Endothelial cell of umbilical vein (primary cell): ENCODE data around the gene JAG2. TPM values are rescaled to one million over a fixed set of nuclear protein-coding genes. Genes with fewer than 3 reads are reported as not detected.

Source experiments
- BruUV-seq: library from RNA; stranded (reverse); fragments of 400-500 nt; replicated peaks from 2 replicates; lab custom pipeline; 2021; lab: Mats Ljungman, UMichigan
- CTCF ChIA-PET: fragments of 300-600, 350-600 bp; sonication (Branson Sonifier 250); formaldehyde crosslinking; loops from one replicate; lab custom pipeline; 2021; ENCODE audit warnings: antibody characterized with exemption, inconsistent platforms; lab: Charles Lee
- POLR2A ChIA-PET: fragments of 300-600, 350-600 bp; sonication (Branson Sonifier 250); formaldehyde crosslinking; loops from one replicate; lab custom pipeline; 2021; ENCODE audit warnings: antibody characterized with exemption, inconsistent platforms; lab: Charles Lee
- DNase-seq: peaks from one replicate; pipeline ENCODE4 v3.0.0-alpha.2; 2011; ENCODE audit warnings: low read depth, low spot score
- FAIRE-seq: peaks from 2 replicates; lab custom pipeline; 2011; peaks lifted over from hg19 to GRCh38; lab: Jason Lieb, UNC
- H2AFZ ChIP-seq: 2 replicates; pipeline ENCODE4 v1.6.0; 2012; ENCODE audit warnings: low read depth, low read length, control low read depth, inconsistent platforms
- H3K27ac ChIP-seq: 2 replicates; pipeline ENCODE4 v1.5.1; 2011; ENCODE audit warnings: low read depth, mild to moderate bottlenecking, control low read depth, low read length, moderate library complexity; ENCODE audit not compliant: insufficient read depth
- H3K27me3 ChIP-seq, 2 experiments: 2 replicates each; pipeline versions ENCODE4 v1.6.0 to v1.6.1; 2011; ENCODE audit warnings: low read length in 2 of 2, mixed read lengths in 1 of 2; ENCODE audit not compliant: control insufficient read depth in 2 of 2, insufficient read depth in 2 of 2
- H3K36me3 ChIP-seq, 2 experiments: 2 replicates in 1 of 2; 3 replicates in 1 of 2; pipeline ENCODE4 v1.5.1; 2011; ENCODE audit warnings: low read length in 2 of 2, mild to moderate bottlenecking in 1 of 2, moderate library complexity in 1 of 2; ENCODE audit not compliant: control insufficient read depth in 2 of 2, insufficient read depth in 2 of 2; ENCODE audit errors: extremely low read depth in 1 of 2
- H3K4me1 ChIP-seq: 3 replicates; pipeline ENCODE4 v1.5.1; 2011; ENCODE audit warnings: mild to moderate bottlenecking, low read length; ENCODE audit not compliant: control insufficient read depth, insufficient read depth; ENCODE audit errors: extremely low read depth
- H3K4me2 ChIP-seq: 2 replicates; pipeline ENCODE4 v1.6.1; 2011; ENCODE audit warnings: low read length, control low read depth, mixed read lengths; ENCODE audit not compliant: insufficient read depth
- H3K4me3 ChIP-seq, 3 experiments: fragments of 200-600 bp in 1 of 3; sonication (generic), shearing (Covaris generic) in 1 of 3; replicated peaks in 1 of 3; 2 replicates each; pipeline ENCODE4 v1.5.1; 2011 to 2016; ENCODE audit warnings: control low read depth in 3 of 3, low read length in 3 of 3, mild to moderate bottlenecking in 2 of 3, inconsistent platforms in 1 of 3, low read depth in 1 of 3, moderate library complexity in 1 of 3; ENCODE audit not compliant: insufficient read depth in 1 of 3
- H3K79me2 ChIP-seq: 2 replicates; pipeline ENCODE4 v1.6.0; 2012; ENCODE audit warnings: low read length, inconsistent platforms; ENCODE audit not compliant: control insufficient read depth, insufficient read depth
- H3K9ac ChIP-seq: replicated peaks from 2 replicates; pipeline ENCODE3; 2011; ENCODE audit warnings: low read length, control low read depth; ENCODE audit not compliant: insufficient read depth; ENCODE audit errors: extremely low read depth
- H3K9me1 ChIP-seq: replicated peaks from 3 replicates; pipeline ENCODE4 v1.6.0; 2011; ENCODE audit warnings: mild to moderate bottlenecking, low read length; ENCODE audit not compliant: control insufficient read depth, insufficient read depth; ENCODE audit errors: extremely low read depth
- H3K9me3 ChIP-seq: replicated peaks from 2 replicates; pipeline ENCODE4 v1.5.1; 2012; ENCODE audit warnings: low read length, inconsistent platforms; ENCODE audit not compliant: control insufficient read depth, insufficient read depth
- H4K20me1 ChIP-seq: replicated peaks from 2 replicates; pipeline ENCODE3; 2011; ENCODE audit warnings: mild to moderate bottlenecking, low read length; ENCODE audit not compliant: control insufficient read depth, insufficient read depth; ENCODE audit errors: extremely low read depth
- CTCF ChIP-seq, 2 donors: IDR thresholded peaks; 1 replicate in 1 of 2; 2 replicates in 1 of 2; pipeline ENCODE4 v1.5.1; 2011; ENCODE audit warnings: low read length in 2 of 2, mild to moderate bottlenecking in 2 of 2, moderate library complexity in 2 of 2, control low read depth in 1 of 2, inconsistent platforms in 1 of 2, low read depth in 1 of 2; ENCODE audit not compliant: insufficient read depth in 1 of 2; ENCODE audit errors: extremely low read depth in 1 of 2
- GATA2 ChIP-seq: IDR thresholded peaks from 2 replicates; pipeline ENCODE4 v1.7.0; 2011; ENCODE audit warnings: low read depth, mild to moderate bottlenecking, moderate library complexity, mixed read lengths, low read length; ENCODE audit not compliant: insufficient read length, insufficient read depth
- JUN ChIP-seq: IDR thresholded peaks from 2 replicates; pipeline ENCODE4 v1.6.1; 2011; ENCODE audit warnings: borderline replicate concordance, low read depth; ENCODE audit not compliant: insufficient read length, insufficient read depth
- MAX ChIP-seq: IDR thresholded peaks from 2 replicates; pipeline ENCODE4 v1.6.1; 2011; ENCODE audit not compliant: insufficient read depth, insufficient read length
- MYC ChIP-seq: IDR thresholded peaks from one replicate; pipeline ENCODE4 v1.6.1; 2011; ENCODE audit warnings: mild to moderate bottlenecking, low read depth, low read length
- POLR2A ChIP-seq: IDR thresholded peaks from 2 replicates; pipeline ENCODE4 v1.6.1; 2012; ENCODE audit warnings: low read depth, mild to moderate bottlenecking, control low read depth, low read length
- dilution Hi-C: fragments of 300-500 bp; cut with MboI; formaldehyde crosslinking; loops from one replicate; pipeline ENCODE4 v1.15.0; 2019; ENCODE audit warnings: low sequenced_read_pairs; ENCODE audit not compliant: extremely low pct_ligation_motif_present
- intact Hi-C: fragments of 100-400 bp; cut with micrococcal nuclease; formaldehyde crosslinking; loops from one replicate; pipeline ENCODE4 v1.10.0; 2022
- polyA plus RNA-seq, 4 experiments: library from polyadenylated mRNA; depleted of rRNA in 3 of 4; stranded (reverse) in 3 of 4; unstranded in 1 of 4; fragments of >200 nt; gene quantifications; 2 replicates each; pipeline versions ENCODE4 v1.2.1 to v1.2.3, GENCODE V29; 2011 to 2012; ENCODE audit warnings: missing spikeins in 1 of 4
- total RNA-seq: library from RNA; stranded (reverse); gene quantifications from 2 replicates; pipeline ENCODE4 v1.2.3, GENCODE V29; 2021

Gene JAG2
- total and polyA plus RNA-seq, 2 donors (not counting 3 experiments of a cell fraction or from before 2014, with no cell fraction given): 105 to 128 TPM

- intact Hi-C loops: no loop called here
- Histone ChIP-seq H3K4me2 (no peak overlapping the region), H3K27me3 (peaks cover 14 to 18% of the 10 kb centered on the region in 2 experiments), H3K36me3 (no peaks in the 10 kb centered on the region), H3K4me1 (no peaks in the 10 kb centered on the region), H4K20me1 (no peaks in the 10 kb centered on the region), H3K27ac (no peak overlapping the region), H3K9me1 (no peaks in the 10 kb centered on the region), H3K9me3 (no peaks in the 10 kb centered on the region), H3K9ac (no peak overlapping the region), H3K79me2 (no peaks in the 10 kb centered on the region), H2AFZ (no peak overlapping the region), H3K4me3 (no peak overlapping the region)
- ChIA-PET POLR2A (no interaction called here), CTCF (interaction anchor here (1.0 kb wide), 1 partner anchor 10 kb away, joined by 4 read pairs; no protein-coding TSS in a partner anchor)
- FAIRE-seq: no peak
- no peak for TF ChIP-seq JUN
- no peak for TF ChIP-seq MAX
- no peak for TF ChIP-seq CTCF (IDR thresholded peaks at IDR 0.05; ENCODE audit: extremely low read depth in 1 of 2, insufficient read depth in 1 of 2, low read depth in 1 of 2, low read length in 2 of 2)
- no peak for TF ChIP-seq POLR2A
- no peak for TF ChIP-seq MYC
- TF ChIP-seq GATA2: no peak
- dilution Hi-C loops: no loop called here
- no peak for DNase-seq
- BruUV-seq: no TSS peak
Measured at GRCh38 chr14:105126981-105127329, 41.6 kb downstream of the JAG2 start.
